Epithelial cell of proximal tubule (primary cell): ENCODE results near the gene DMRT3. TPM values are rescaled to one million over a fixed set of nuclear protein-coding genes. Genes with fewer than 3 reads are reported as not detected.
A peak's percentile ranks its signal among the peaks of the same experiment; 100 is the strongest.

Experiments used
- DNase-seq: peaks from one replicate; pipeline ENCODE4 v3.0.0-alpha.2; 2011; ENCODE audit warnings: low read depth
- H3K4me3 ChIP-seq: 2 replicates; pipeline ENCODE4 v1.5.1; 2011; ENCODE audit warnings: low read depth, mild to moderate bottlenecking, low read length
- total RNA-seq: library from RNA; depleted of rRNA; stranded (reverse); fragments of >200 nt; gene quantifications from 2 replicates; pipeline ENCODE4 v1.2.3, GENCODE V29; 2015
- TF ChIP-seq, protein P1 (sequence below): conservative IDR thresholded peaks from 2 replicates; pipeline ENCODE4 v1.5.1; 2012; ENCODE audit warnings: low read depth, mild to moderate bottlenecking, low read length

DMRT3 gene, protein sequence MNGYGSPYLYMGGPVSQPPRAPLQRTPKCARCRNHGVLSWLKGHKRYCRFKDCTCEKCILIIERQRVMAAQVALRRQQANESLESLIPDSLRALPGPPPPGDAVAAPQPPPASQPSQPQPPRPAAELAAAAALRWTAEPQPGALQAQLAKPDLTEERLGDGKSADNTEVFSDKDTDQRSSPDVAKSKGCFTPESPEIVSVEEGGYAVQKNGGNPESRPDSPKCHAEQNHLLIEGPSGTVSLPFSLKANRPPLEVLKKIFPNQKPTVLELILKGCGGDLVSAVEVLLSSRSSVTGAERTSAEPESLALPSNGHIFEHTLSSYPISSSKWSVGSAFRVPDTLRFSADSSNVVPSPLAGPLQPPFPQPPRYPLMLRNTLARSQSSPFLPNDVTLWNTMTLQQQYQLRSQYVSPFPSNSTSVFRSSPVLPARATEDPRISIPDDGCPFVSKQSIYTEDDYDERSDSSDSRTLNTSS
- 0.29 and 1.4 TPM in 2 replicates for total RNA-seq

DNA sequence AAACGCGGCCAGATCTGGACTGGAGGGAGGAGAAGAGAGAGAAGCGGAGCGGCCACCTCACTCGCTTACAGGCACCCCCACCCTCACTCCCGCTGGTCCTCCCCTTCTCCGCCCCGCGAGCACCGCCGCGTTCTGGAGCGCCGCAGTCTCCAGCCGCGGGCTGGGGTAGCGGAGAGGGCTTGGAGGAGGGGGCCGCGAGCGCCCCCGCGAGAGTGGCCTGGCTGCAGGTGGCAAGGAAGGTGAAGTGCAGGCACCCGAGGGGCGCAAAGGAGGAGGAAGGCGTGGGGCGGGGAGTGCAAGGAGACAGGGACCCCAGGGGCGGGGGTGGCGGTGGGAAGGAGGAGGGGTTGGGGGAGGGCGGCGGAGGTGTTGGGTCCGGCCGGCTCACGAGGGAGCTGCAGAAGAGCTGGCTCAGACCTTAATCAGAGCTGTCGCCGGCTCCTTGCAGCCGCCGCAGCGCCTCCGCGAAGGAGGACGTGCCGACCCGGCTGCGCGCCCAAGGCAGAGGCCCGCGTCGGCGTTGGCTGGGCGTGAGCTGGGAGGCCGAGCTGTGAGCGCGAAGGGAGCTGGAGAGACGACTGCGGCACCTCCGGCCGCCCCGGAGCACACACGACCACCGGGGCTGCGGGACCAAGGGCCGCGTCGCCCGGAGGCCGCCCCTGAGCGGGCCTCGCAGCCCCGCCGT is at the start of gene DMRT3:
Gene DMRT3 (plus strand): TSS at position 398 of the 685 bp plus-strand sequence. CDS start 347 bp downstream, outside the sequence.
- no peak for DNase-seq
- H3K4me3 ChIP-seq = no peak within 1 kb of the TSS
- TF ChIP-seq, protein P1, sequence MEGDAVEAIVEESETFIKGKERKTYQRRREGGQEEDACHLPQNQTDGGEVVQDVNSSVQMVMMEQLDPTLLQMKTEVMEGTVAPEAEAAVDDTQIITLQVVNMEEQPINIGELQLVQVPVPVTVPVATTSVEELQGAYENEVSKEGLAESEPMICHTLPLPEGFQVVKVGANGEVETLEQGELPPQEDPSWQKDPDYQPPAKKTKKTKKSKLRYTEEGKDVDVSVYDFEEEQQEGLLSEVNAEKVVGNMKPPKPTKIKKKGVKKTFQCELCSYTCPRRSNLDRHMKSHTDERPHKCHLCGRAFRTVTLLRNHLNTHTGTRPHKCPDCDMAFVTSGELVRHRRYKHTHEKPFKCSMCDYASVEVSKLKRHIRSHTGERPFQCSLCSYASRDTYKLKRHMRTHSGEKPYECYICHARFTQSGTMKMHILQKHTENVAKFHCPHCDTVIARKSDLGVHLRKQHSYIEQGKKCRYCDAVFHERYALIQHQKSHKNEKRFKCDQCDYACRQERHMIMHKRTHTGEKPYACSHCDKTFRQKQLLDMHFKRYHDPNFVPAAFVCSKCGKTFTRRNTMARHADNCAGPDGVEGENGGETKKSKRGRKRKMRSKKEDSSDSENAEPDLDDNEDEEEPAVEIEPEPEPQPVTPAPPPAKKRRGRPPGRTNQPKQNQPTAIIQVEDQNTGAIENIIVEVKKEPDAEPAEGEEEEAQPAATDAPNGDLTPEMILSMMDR = no peak

DNA sequence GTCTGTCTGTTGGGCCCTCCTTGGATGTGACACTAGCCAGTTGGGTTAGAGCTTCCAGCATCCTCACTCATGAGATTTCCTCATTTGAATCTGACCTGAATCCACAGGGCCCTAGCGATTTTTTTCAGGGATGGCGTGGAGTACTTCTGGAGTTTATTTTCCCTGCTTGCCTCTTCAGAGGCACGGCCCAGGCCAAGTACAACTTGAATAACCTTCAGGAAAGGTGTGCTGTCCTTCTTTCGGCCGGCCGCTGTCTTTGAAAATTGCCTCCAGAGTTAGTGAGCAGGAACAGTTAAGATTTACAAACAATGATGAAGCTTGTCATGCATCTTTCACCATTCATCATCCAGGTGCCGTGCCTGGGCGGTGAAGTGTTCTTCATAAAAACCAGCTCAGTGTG is 49.5 kb upstream of the DMRT3 start:
- TF ChIP-seq, protein P1 = no peak
- H3K4me3 ChIP-seq = no peak overlapping the region
- no peak for DNase-seq

DNA sequence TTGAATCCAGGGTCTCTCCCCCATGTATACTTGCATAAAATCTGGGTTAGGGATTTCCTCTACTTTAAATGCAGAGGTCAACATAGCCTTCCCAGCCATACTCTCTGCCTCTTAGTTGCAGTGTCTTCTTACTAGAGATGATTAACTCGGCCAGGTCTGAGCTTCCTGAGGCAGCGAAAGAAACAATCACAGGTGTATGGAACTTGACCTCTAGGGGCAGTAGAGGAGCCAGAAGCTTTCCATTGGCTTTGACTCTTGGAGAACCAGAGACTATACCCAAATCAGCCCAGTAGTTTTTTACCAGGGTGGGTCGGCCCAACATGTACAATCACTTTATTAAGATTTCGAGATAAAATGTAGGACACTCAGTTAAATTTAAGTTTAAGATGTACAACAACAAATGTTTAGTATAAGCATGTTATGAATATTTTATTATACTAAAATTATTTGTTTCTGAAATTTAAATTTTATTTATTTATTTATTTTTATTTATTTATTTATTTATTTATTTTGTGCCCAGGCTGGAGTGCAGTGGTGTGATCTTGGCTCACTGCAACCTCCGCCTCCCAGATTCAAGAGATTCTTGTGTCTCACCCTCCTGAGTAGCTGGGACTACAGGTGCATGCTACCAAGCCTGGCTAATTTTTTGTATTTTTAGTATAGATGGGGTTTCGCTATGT is 48.0 kb upstream of the DMRT3 start:
- no peak overlapping the region for H3K4me3 ChIP-seq
- TF ChIP-seq, protein P1 = peak; percentile 84
- peak; percentile 37 for DNase-seq

DNA sequence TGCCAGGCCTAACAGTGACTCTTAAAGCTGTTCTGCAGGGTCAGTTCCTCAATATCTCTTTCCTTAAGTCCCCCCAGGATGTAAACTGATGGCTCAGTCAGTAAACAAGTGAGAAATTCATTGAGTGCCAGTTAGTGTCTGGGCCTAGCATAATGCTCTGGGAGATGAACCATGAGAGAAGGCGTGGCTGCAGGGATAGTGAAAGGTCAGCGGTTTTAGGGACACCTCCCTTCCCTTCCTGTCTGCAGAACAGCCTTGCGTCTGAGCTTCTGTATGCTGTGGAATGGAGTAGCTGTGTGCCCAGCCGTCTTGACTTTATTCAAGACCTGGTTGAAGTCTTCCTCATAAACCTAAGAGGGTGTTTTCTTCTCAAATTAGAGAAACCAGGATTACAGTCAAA is 46.7 kb upstream of the DMRT3 start:
- H3K4me3 ChIP-seq = no peak overlapping the region
- TF ChIP-seq, protein P1 = no peak
- DNase-seq = no peak

DNA sequence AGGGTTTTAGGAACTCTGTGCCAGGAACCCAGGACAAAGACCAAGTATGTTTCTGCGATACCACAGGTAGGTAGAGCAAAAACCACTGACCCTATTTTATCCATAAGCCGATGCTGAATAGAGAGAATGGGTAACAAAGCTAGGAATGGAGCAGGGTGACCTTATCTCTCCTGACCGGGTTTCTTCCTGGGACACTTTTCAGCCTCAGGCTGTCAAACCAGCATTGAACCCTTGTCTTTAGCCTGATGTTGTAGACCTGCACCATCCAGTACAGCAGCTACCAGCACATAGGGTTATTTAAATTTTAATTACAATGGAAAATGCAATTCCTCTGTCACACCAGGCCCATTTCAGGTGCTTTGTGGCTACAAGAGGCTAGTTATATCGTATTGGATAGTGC is 43.1 kb upstream of the DMRT3 start:
- no peak for DNase-seq
- H3K4me3 ChIP-seq = no peak overlapping the region
- TF ChIP-seq, protein P1 = no peak

DNA sequence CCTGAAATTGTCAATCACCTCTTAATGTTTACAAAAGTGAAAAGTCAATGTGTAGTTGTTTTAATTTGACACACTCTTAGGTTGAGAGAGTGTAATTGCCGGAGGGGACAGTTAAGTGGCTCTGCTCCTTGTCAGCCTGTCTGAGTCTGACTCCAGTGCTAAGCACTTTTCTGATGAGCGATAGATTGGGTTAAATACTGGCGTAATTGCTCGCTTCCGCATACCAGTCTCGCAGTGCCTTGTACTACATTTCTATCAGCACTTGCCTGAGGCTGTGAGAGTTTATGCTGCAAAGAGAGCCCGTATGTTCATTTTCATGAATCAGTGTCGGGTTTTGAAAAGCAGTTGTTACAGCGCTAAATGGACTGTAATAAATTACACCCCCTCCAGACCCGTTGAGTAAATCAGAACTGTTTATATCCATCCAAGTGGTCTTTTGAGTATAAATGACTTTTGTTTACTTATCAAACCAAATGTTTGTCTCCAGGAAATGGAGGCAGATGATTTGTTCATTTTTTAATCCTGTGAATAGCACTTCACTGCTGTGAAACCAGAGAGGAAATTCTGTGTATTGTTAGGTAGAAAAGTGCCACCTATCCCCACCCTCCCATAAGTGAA is 41.0 kb upstream of the DMRT3 start:
- TF ChIP-seq, protein P1 = no peak
- no peak for DNase-seq

More for the DNA sequence above, 41.0 kb upstream of the DMRT3 start:
- H3K4me3 ChIP-seq = no peak overlapping the region
